ENCODE results near the gene CARD11.

GRCh38 chr7:2863461-2864066 is 180.1 kb downstream of the CARD11 start:
- TF ChIP-seq POLR2A (IDR thresholded peaks at IDR 0.05; ENCODE audit: low read depth, low read length): peak; percentile 87
- TF ChIP-seq CTCF (conservative IDR thresholded peaks at IDR 0.05; ENCODE audit: low read depth, low read length): no peak
- TF ChIP-seq RFX5 (IDR thresholded peaks at IDR 0.05; ENCODE audit: low read depth, low read length): no peak
- TF ChIP-seq RAD21 (IDR thresholded peaks at IDR 0.05; ENCODE audit: low read length): peak; percentile 11; the same call in 1 of the 2 replicates
- peak; percentile 89 for TF ChIP-seq CEBPB (IDR thresholded peaks at IDR 0.05; ENCODE audit: low read depth, low read length)
- no peak for TF ChIP-seq RCOR1 (IDR thresholded peaks at IDR 0.05; ENCODE audit: insufficient replicate concordance, low read length)
- TF ChIP-seq ELK1 (IDR thresholded peaks at IDR 0.05; ENCODE audit: borderline replicate concordance, low read depth, low read length): no peak
- TF ChIP-seq FOS (IDR thresholded peaks at IDR 0.05; ENCODE audit: low read depth, low read length): peak; percentile 95
- TF ChIP-seq MXI1 (IDR thresholded peaks at IDR 0.05; ENCODE audit: borderline replicate concordance, low read depth, low read length): no peak
- TF ChIP-seq USF2 (IDR thresholded peaks at IDR 0.05; ENCODE audit: low read depth, low read length): no peak

Measured in IMR-90 (cell line).